Heart left ventricle (tissue), 16 donors: ENCODE measurements around the gene NLGN3. TPM values are rescaled to one million over a fixed set of nuclear protein-coding genes. Genes with fewer than 3 reads are reported as not detected.

Experiments used
- ATAC-seq, 4 donors: fragments of 200-7000 bp; cut with Tn5 transposase; one replicate each; pipeline ENCODE4 v1.9.1; 2020 to 2022; ENCODE audit warnings: moderate library complexity in 4 of 4, mild to moderate bottlenecking in 3 of 4, moderate number of reproducible peaks in 1 of 4
- DNase-seq, 5 donors: peaks; one replicate each; pipeline ENCODE4 v3.0.0-alpha.2; 2020
- H3K27ac ChIP-seq, 12 donors: fragments of 200-600 bp; sonication (generic) in 4 of 12; one replicate each; pipeline versions ENCODE4 v1.5.0 to v1.8.0; 2016 to 2022; ENCODE audit warnings: mild to moderate bottlenecking in 2 of 12
- H3K27me3 ChIP-seq, 9 donors: fragments of 200-600 bp; sonication (generic) in 2 of 9; one replicate each; pipeline versions ENCODE4 v1.5.1 to v1.8.0; 2016 to 2022; ENCODE audit warnings: mild to moderate bottlenecking in 3 of 9
- H3K36me3 ChIP-seq, 9 donors: fragments of 200-600 bp; sonication (generic) in 2 of 9; one replicate each; pipeline versions ENCODE4 v1.5.0 to v1.8.0; 2018 to 2022; ENCODE audit warnings: mild to moderate bottlenecking in 2 of 9
- H3K4me1 ChIP-seq, 12 donors: fragments of 200-600 bp; sonication (generic) in 4 of 12; one replicate each; pipeline versions ENCODE4 v1.5.0 to v1.8.0; 2016 to 2022; ENCODE audit warnings: mild to moderate bottlenecking in 3 of 12
- H3K4me3 ChIP-seq, 12 donors: fragments of 200-600 bp; sonication (generic) in 4 of 12; one replicate each; pipeline versions ENCODE4 v1.5.0 to v1.8.0; 2017 to 2022; ENCODE audit warnings: mild to moderate bottlenecking in 9 of 12, moderate library complexity in 4 of 12
- H3K9me3 ChIP-seq, 12 donors: fragments of 200-600 bp; sonication (generic) in 4 of 12; one replicate each; pipeline versions ENCODE4 v1.5.0 to v1.8.0; 2016 to 2022; ENCODE audit warnings: mild to moderate bottlenecking in 1 of 12
- POLR2A ChIP-seq, 2 donors: fragments of 450-650 bp; IDR thresholded peaks; one replicate each; pipeline ENCODE4 v1.6.1; 2017; ENCODE audit warnings: antibody characterized with exemption in 2 of 2, mild to moderate bottlenecking in 2 of 2, moderate library complexity in 2 of 2
- WGBS, 4 donors: extraction: QIAGEN DNeasy Blood & Tissue Kit in 2 of 4; methylation state at CpG; one replicate each; pipeline versions ENCODE4 v1.1.5 to v1.1.7; 2013 to 2018; 5-methylcytosine and 5-hydroxymethylcytosine counted together
- intact Hi-C, 10 donors: fragments of 100-400 bp; cut with DNase I; formaldehyde crosslinking; loops; one replicate each; pipeline versions ENCODE4 v1.11.1 to v1.14.2; 2022
- polyA plus RNA-seq, 2 donors: library from polyadenylated mRNA; stranded (reverse); fragments of 200-250 nt; gene quantifications; one replicate each; pipeline ENCODE4 v1.2.3, GENCODE V29; 2013
- total RNA-seq, 9 donors: library from RNA; depleted of rRNA in 2 of 9; stranded (reverse); fragments of >200 nt in 2 of 9; fragmentation: NEBNext Ultra II Directional in 3 of 9; extraction: Animal tissue kit (Norgen Biotek cat#: 25700) in 3 of 9; gene quantifications; one replicate each; pipeline versions ENCODE4 v1.1.0 to v1.2.4, GENCODE V29; 2016 to 2023
- TF ChIP-seq, protein P1 (sequence below), 12 donors: fragments of 200-600 bp; sonication (generic) in 4 of 12; IDR thresholded peaks; one replicate each; pipeline versions ENCODE4 v1.5.0 to v1.8.0; 2018 to 2022; ENCODE audit warnings: antibody characterized with exemption in 12 of 12, mild to moderate bottlenecking in 5 of 12
- donor health status: ischemic (EF 13 %, LVEDD 7.1; RV severe dilation, severe dysfunction).
- donor health status: healthy with polysubstance abuse.
- donor health status: DM: no; HTN: yes; CAD: no.
- donor health status: DM: no; HTN: no; CAD: no.
- donor health status: ischemic (EF 25% LVEDD 6.9; RV normal size, moderate dysfunction).
- donor health status: ischemic (EF 25% LVEDD 5.7; RV mildly dilated, moderate dysfunction).
- donor health status: healthy.
- donor health status: DM: yes; HTN: yes; CAD: no.
- donor health status: ischemic (EF 35%, LVEDD 5.7; RV mildly dilated, moderate dysfunction).
- donor health status: nonischemic (EF 11% LVEDD 7.7; RV severe dilation, severe dysfunction).
- donor health status: DM: yes; HTN: yes; CAD: no.
- donor health status: PGD.
- donor health status: ischemic (EF 29% LVEDD 5.4; RV normal size, mild dysfunction).
- donor health status: nonischemic (EF 23%, LVEDD 6.1; RV moderate dilation, normal function).

Gene NLGN3
- total and polyA plus RNA-seq, 11 donors: 0.14 to 1.3 (median 0.49) TPM

DNA sequence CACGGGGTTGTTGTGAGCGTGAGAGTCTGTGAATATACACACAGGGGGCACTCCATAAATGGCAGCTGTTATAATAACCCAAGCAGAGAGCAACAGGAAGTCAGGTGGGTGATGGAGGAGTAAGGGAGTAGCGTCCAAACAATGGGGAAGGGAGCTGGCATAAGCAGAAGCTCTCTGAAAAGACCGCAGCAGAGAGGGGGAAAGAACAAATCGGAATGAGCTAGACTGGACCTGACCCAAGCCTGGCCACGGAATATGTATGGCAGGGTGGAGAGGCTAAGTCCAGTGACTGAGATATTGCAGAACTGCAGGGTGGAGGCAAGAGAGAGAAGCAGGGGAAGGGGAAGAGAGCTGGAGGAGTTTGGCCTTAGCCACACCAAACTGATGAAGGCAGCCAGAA is 71.8 kb downstream of the NLGN3 start:
- 43 to 54% (median 45%) methylated on average over 6 of the region's 6 CpGs for WGBS, 4 donors
- Histone ChIP-seq H3K27ac (no peak overlapping the region), H3K27me3 (peaks cover 0 to 7% (median 0%) of the 10 kb centered on the region in 9 donors), H3K9me3 (no peaks in the 10 kb centered on the region), H3K36me3 (no peaks in the 10 kb centered on the region), H3K4me1 (no peaks in the 10 kb centered on the region), H3K4me3 (no peak overlapping the region)
- intact Hi-C loops: loop anchor here in 1 of 10 donors (10.0 kb wide), 1 partner anchor 62 kb away; no protein-coding TSS in a partner anchor
- ATAC-seq (no peak), DNase-seq (no peak)
- no peak for TF ChIP-seq POLR2A (IDR thresholded peaks at IDR 0.05)
- TF ChIP-seq, protein P1, sequence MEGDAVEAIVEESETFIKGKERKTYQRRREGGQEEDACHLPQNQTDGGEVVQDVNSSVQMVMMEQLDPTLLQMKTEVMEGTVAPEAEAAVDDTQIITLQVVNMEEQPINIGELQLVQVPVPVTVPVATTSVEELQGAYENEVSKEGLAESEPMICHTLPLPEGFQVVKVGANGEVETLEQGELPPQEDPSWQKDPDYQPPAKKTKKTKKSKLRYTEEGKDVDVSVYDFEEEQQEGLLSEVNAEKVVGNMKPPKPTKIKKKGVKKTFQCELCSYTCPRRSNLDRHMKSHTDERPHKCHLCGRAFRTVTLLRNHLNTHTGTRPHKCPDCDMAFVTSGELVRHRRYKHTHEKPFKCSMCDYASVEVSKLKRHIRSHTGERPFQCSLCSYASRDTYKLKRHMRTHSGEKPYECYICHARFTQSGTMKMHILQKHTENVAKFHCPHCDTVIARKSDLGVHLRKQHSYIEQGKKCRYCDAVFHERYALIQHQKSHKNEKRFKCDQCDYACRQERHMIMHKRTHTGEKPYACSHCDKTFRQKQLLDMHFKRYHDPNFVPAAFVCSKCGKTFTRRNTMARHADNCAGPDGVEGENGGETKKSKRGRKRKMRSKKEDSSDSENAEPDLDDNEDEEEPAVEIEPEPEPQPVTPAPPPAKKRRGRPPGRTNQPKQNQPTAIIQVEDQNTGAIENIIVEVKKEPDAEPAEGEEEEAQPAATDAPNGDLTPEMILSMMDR (IDR thresholded peaks at IDR 0.05): no peak

GRCh38 chrX:71217298-71217697 is 72.7 kb downstream of the NLGN3 start:
- Histone ChIP-seq H3K36me3 (no peaks in the 10 kb centered on the region), H3K9me3 (no peaks in the 10 kb centered on the region), H3K27me3 (peaks cover 0 to 7% (median 0%) of the 10 kb centered on the region in 9 donors), H3K4me1 (no peaks in the 10 kb centered on the region), H3K27ac (no peak overlapping the region), H3K4me3 (no peak overlapping the region)
- DNase-seq (no peak), ATAC-seq (no peak)
- 80 to 94% (median 93%) methylated on average over 6 of the region's 6 CpGs for WGBS, 4 donors
- intact Hi-C loops: loop anchor here in 1 of 10 donors (10.0 kb wide), 1 partner anchor 62 kb away; no protein-coding TSS in a partner anchor
- TF ChIP-seq, protein P1 (IDR thresholded peaks at IDR 0.05): no peak
- TF ChIP-seq POLR2A (IDR thresholded peaks at IDR 0.05): no peak

Other genes starting within 250 kb of the NLGN3 start
- gene TEX11, start 236.1 kb upstream of the NLGN3 start, total RNA-seq: not detected
- not detected for gene TEX11, start 236.1 kb upstream of the NLGN3 start, polyA plus RNA-seq
- gene SLC7A3, start 213.7 kb upstream of the NLGN3 start, total RNA-seq: not detected
- gene SLC7A3, start 213.7 kb upstream of the NLGN3 start, polyA plus RNA-seq: not detected
- gene SNX12, start 76.5 kb upstream of the NLGN3 start, total RNA-seq: 10 to 100 TPM; 40.2 to 62.5 (median 47.7) TPM
- gene SNX12, start 76.5 kb upstream of the NLGN3 start, polyA plus RNA-seq: 10 to 100 TPM; 20.8 to 64.5 TPM
- gene FOXO4, start 49.0 kb upstream of the NLGN3 start, total RNA-seq: 10 to 100 TPM; 24.5 to 48.7 (median 37.0) TPM
- gene FOXO4, start 49.0 kb upstream of the NLGN3 start, polyA plus RNA-seq: 10 to 100 TPM; 23.2 to 32.7 TPM
- not detected for gene CXorf65, start 38.1 kb upstream of the NLGN3 start, total RNA-seq
- not detected for gene CXorf65, start 38.1 kb upstream of the NLGN3 start, polyA plus RNA-seq
- 10 to 100 TPM in 2 of 9 donors, 1 to 10 TPM in 4, under 1 TPM in 3; 0.44 to 25.2 (median 2.1) TPM for gene IL2RG, start 33.3 kb upstream of the NLGN3 start, total RNA-seq
- gene IL2RG, start 33.3 kb upstream of the NLGN3 start, polyA plus RNA-seq: 1 to 10 TPM; 1.4 to 2.0 TPM
- gene MED12, start 26.2 kb upstream of the NLGN3 start, total RNA-seq: 10 to 100 TPM; 15.0 to 37.4 (median 25.8) TPM
- 1 to 10 TPM; 6.2 to 8.9 TPM for gene MED12, start 26.2 kb upstream of the NLGN3 start, polyA plus RNA-seq
- gene GJB1, start 78.4 kb downstream of the NLGN3 start, total RNA-seq: not detected
- not detected for gene GJB1, start 78.4 kb downstream of the NLGN3 start, polyA plus RNA-seq
- gene ZMYM3, start 109.3 kb downstream of the NLGN3 start, total RNA-seq: 10 to 100 TPM; 11.3 to 22.9 (median 15.2) TPM
- gene ZMYM3, start 109.3 kb downstream of the NLGN3 start, polyA plus RNA-seq: 1 to 10 TPM; 5.1 to 6.8 TPM
- 100 to 1,000 TPM in 7 of 9 donors, 10 to 100 TPM in 2; 97.0 to 177 (median 113) TPM for gene NONO, start 138.8 kb downstream of the NLGN3 start, total RNA-seq
- 100 to 1,000 TPM in 1 of 2 donors, 10 to 100 TPM in 1; 38.9 to 125 TPM for gene NONO, start 138.8 kb downstream of the NLGN3 start, polyA plus RNA-seq
- gene ITGB1BP2, start 156.9 kb downstream of the NLGN3 start, total RNA-seq: 100 to 1,000 TPM in 2 of 9 donors, 10 to 100 TPM in 7; 64.2 to 162 (median 84.9) TPM
- gene ITGB1BP2, start 156.9 kb downstream of the NLGN3 start, polyA plus RNA-seq: 10 to 100 TPM; 90.4 to 91.7 TPM
- gene TAF1, start 221.5 kb downstream of the NLGN3 start, total RNA-seq: 10 to 100 TPM; 14.3 to 27.8 (median 20.8) TPM
- gene TAF1, start 221.5 kb downstream of the NLGN3 start, polyA plus RNA-seq: 10 to 100 TPM in 1 of 2 donors, 1 to 10 TPM in 1; 8.8 to 14.0 TPM